Breast epithelium (tissue), 3 donors: ENCODE results near the gene RPL28.

ENCODE experiments used
- POLR2A ChIP-seq: fragments of 450-650 bp; IDR thresholded peaks from one replicate; pipeline ENCODE4 v1.6.1; 2016; ENCODE audit warnings: antibody characterized with exemption, mild to moderate bottlenecking, moderate library complexity
- POLR2AphosphoS5 ChIP-seq, 3 donors: sonication (generic); formaldehyde crosslinking; IDR thresholded peaks; one replicate each; pipeline ENCODE4 v1.6.1; 2017; ENCODE audit warnings: antibody characterized with exemption in 3 of 3
- TF ChIP-seq, protein P1 (sequence below), 3 donors: fragments of 450-650 bp; IDR thresholded peaks; one replicate each; pipeline ENCODE4 v1.5.1; 2016 to 2017; ENCODE audit warnings: antibody characterized with exemption in 3 of 3, mild to moderate bottlenecking in 3 of 3, moderate library complexity in 3 of 3

DNA sequence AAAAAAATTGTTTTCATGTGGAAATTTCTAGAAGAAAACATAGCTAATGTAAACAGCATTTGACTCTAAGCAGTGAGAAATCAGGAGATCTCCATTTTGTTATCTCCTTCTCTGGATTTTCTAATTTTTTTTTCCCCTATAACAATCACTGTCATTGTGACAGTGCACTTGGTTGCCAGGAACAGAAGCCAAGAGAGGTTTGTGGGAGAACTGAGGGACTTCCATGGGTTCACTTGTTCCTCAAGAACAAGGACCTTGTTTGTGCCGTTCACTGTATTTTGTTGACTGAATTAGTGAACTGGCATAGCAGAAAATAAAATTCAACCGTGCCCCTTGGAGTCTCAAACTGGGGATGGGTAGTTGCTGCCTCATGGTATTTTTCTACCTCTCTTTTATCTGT, 40.3 kb downstream of the RPL28 start:
- no peak for TF ChIP-seq POLR2AphosphoS5 (IDR thresholded peaks at IDR 0.05)
- TF ChIP-seq, protein P1, sequence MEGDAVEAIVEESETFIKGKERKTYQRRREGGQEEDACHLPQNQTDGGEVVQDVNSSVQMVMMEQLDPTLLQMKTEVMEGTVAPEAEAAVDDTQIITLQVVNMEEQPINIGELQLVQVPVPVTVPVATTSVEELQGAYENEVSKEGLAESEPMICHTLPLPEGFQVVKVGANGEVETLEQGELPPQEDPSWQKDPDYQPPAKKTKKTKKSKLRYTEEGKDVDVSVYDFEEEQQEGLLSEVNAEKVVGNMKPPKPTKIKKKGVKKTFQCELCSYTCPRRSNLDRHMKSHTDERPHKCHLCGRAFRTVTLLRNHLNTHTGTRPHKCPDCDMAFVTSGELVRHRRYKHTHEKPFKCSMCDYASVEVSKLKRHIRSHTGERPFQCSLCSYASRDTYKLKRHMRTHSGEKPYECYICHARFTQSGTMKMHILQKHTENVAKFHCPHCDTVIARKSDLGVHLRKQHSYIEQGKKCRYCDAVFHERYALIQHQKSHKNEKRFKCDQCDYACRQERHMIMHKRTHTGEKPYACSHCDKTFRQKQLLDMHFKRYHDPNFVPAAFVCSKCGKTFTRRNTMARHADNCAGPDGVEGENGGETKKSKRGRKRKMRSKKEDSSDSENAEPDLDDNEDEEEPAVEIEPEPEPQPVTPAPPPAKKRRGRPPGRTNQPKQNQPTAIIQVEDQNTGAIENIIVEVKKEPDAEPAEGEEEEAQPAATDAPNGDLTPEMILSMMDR (IDR thresholded peaks at IDR 0.05) = no peak
- no peak for TF ChIP-seq POLR2A
